ENCODE measurements around the gene SLC18B1. TPM values are rescaled to one million over a fixed set of nuclear protein-coding genes. Genes with fewer than 3 reads are reported as not detected.

Gene SLC18B1
- total RNA-seq, 4 donors from 2014 or later, result 0.51 to 38.7 (median 8.0) TPM

DNA sequence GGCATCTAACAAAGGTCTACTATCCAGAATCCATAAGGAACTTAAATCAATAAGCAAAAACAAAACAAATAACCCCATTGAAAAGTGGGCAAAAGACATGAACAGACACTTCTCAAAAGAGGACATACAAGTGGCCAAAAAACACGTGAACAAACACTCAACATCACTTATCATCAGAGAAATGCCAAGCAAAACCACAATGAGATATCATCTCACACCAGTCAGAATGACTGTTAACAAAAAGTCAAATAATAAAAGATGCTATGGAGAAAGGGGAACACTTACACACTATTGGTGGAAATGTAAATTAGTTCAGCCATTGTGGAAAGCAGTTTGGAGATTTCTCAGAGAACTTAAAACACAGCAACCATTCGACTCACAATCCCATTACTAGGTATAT is 65.2 kb downstream of the SLC18B1 start:
- intact Hi-C loops (cut with DNase I; ENCODE audit: low total_unique reads), result no loop called here
- no peak for DNase-seq
- Histone ChIP-seq H3K27ac (no peak overlapping the region), H3K4me3 (no peak overlapping the region), H3K36me3 (no peaks in the 10 kb centered on the region), H3K27me3 (no peaks in the 10 kb centered on the region), H3K4me1 (no peaks in the 10 kb centered on the region), H3K9me3 (no peaks in the 10 kb centered on the region)
- no peak for TF ChIP-seq POLR2A (IDR thresholded peaks at IDR 0.05)
- TF ChIP-seq, protein P1, sequence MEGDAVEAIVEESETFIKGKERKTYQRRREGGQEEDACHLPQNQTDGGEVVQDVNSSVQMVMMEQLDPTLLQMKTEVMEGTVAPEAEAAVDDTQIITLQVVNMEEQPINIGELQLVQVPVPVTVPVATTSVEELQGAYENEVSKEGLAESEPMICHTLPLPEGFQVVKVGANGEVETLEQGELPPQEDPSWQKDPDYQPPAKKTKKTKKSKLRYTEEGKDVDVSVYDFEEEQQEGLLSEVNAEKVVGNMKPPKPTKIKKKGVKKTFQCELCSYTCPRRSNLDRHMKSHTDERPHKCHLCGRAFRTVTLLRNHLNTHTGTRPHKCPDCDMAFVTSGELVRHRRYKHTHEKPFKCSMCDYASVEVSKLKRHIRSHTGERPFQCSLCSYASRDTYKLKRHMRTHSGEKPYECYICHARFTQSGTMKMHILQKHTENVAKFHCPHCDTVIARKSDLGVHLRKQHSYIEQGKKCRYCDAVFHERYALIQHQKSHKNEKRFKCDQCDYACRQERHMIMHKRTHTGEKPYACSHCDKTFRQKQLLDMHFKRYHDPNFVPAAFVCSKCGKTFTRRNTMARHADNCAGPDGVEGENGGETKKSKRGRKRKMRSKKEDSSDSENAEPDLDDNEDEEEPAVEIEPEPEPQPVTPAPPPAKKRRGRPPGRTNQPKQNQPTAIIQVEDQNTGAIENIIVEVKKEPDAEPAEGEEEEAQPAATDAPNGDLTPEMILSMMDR (IDR thresholded peaks at IDR 0.05), result no peak

DNA sequence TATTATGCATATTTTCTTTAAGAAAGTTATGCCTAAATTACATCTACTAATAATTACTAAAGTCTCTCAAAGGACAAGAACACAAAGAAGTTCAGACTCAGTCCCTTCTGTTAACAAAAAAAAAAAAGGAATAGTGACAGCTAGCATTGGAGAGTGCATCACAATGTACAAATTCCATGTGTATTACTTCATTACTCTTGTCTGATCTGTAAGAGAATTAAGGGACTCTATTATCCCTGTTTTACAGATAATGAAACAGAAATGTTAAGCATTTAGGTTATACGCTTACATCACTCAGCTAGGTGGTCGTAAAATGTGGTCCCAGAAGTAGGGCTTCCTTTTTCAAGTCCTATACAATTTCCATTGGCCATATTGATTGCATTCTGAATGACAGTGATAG is 67.4 kb downstream of the SLC18B1 start:
- Histone ChIP-seq H3K27ac (no peak overlapping the region), H3K4me3 (no peak overlapping the region), H3K27me3 (no peaks in the 10 kb centered on the region), H3K36me3 (no peaks in the 10 kb centered on the region), H3K4me1 (no peaks in the 10 kb centered on the region), H3K9me3 (no peaks in the 10 kb centered on the region)
- no peak for DNase-seq
- intact Hi-C loops (cut with DNase I; ENCODE audit: low total_unique reads), result no loop called here
- no peak for TF ChIP-seq POLR2A (IDR thresholded peaks at IDR 0.05)
- TF ChIP-seq, protein P1 (IDR thresholded peaks at IDR 0.05), result no peak

DNA sequence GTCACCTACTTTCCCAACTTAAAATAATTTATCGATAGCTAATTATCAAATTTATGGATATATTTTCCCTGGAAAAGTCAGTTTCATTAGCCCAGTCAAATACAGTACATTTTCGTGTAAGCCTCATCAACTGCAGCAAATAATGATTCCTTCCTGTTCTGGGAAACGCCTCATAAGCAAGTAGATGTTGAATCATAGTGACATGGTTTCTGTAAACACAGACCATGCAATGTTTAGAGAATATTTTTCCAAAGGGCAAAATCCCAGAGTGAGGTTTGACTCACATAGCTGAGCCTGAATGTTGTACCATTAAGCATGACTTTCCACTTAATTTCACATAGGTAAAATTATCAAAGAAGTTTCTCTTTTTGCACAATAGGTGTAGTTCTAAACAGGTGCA is 67.9 kb downstream of the SLC18B1 start:
- H3K27ac ChIP-seq, result no peak overlapping the region
- H3K27me3 ChIP-seq, result no peaks in the 10 kb centered on the region
- H3K4me3 ChIP-seq, result no peak overlapping the region
- DNase-seq, result no peak
- no peaks in the 10 kb centered on the region for H3K36me3 ChIP-seq
- intact Hi-C loops (cut with DNase I; ENCODE audit: low total_unique reads), result no loop called here
- no peaks in the 10 kb centered on the region for H3K9me3 ChIP-seq
- no peaks in the 10 kb centered on the region for H3K4me1 ChIP-seq
- TF ChIP-seq, protein P1 (IDR thresholded peaks at IDR 0.05), result no peak
- no peak for TF ChIP-seq POLR2A (IDR thresholded peaks at IDR 0.05)

DNA sequence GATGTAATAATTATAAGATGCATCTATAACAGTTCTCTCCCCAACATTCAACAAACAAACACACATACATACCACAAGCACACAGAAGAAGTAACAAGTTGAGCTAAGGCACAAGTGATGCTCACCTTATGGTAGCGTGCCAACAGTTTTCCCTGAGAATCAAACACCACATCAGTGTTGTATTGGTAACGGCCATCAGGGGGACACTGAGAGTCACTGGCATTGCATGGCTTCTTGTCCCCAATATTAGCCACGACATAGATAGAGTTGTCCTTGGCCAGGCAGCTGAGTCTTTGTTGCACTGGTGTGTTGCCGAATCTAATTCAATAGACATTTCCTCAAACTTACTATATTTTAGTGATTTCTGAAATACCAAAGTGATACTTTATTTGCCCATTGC is 69.8 kb downstream of the SLC18B1 start:
- no peak for TF ChIP-seq POLR2A (IDR thresholded peaks at IDR 0.05)
- TF ChIP-seq, protein P1 (IDR thresholded peaks at IDR 0.05), result no peak
- intact Hi-C loops (cut with DNase I; ENCODE audit: low total_unique reads), result no loop called here
- H3K9me3 ChIP-seq, result no peaks in the 10 kb centered on the region
- H3K27ac ChIP-seq, result no peak overlapping the region
- H3K4me3 ChIP-seq, result no peak overlapping the region
- no peaks in the 10 kb centered on the region for H3K4me1 ChIP-seq
- no peak for DNase-seq
- no peaks in the 10 kb centered on the region for H3K36me3 ChIP-seq
- no peaks in the 10 kb centered on the region for H3K27me3 ChIP-seq

DNA sequence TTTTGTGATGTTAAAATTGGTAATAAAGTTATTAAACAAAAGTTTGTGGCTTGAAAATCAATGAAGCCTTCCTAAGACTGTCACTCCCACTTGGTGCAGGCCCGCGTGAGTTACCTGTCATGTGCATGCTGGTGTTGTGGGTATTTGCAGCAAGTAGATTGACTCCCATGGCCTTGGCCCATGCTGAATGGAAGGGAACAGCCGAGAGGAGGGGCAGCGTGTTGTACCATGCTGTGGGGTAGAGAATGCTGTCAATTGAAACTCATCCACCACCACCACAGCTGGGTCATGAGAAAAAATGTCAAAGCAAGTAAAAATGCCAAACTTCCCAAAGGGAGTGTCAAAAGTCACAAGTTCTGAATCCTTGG is 71.8 kb downstream of the SLC18B1 start:
- TF ChIP-seq POLR2A (IDR thresholded peaks at IDR 0.05), result no peak
- TF ChIP-seq, protein P1 (IDR thresholded peaks at IDR 0.05), result no peak
- DNase-seq, result no peak
- Histone ChIP-seq H3K27ac (no peak overlapping the region), H3K27me3 (no peaks in the 10 kb centered on the region), H3K4me3 (no peak overlapping the region), H3K36me3 (no peaks in the 10 kb centered on the region), H3K4me1 (no peaks in the 10 kb centered on the region), H3K9me3 (no peaks in the 10 kb centered on the region)
- intact Hi-C loops (cut with DNase I; ENCODE audit: low total_unique reads), result no loop called here
